Astrocyte of the cerebellum (primary cell): ENCODE results near the gene BEAN1.

Source experiments
- DNase-seq: peaks from one replicate; pipeline ENCODE4 v3.0.0-alpha.2; 2011; ENCODE audit warnings: low read depth
- H3K4me3 ChIP-seq: 2 replicates; pipeline ENCODE4 v1.5.1; 2011; ENCODE audit warnings: mild to moderate bottlenecking, low read depth, low read length, moderate library complexity
- in situ Hi-C: cut with HindIII; loops from 2 replicates; pipeline ENCODE4 v1.10.0; 2017; ENCODE audit warnings: low sequenced_read_pairs
- TF ChIP-seq, protein P1 (sequence below): IDR thresholded peaks from 2 replicates; pipeline ENCODE4 v1.5.1; 2012; ENCODE audit warnings: low read length, low read depth, moderate library complexity, mild to moderate bottlenecking; ENCODE audit errors: missing control alignments

BEAN1 gene

DNA sequence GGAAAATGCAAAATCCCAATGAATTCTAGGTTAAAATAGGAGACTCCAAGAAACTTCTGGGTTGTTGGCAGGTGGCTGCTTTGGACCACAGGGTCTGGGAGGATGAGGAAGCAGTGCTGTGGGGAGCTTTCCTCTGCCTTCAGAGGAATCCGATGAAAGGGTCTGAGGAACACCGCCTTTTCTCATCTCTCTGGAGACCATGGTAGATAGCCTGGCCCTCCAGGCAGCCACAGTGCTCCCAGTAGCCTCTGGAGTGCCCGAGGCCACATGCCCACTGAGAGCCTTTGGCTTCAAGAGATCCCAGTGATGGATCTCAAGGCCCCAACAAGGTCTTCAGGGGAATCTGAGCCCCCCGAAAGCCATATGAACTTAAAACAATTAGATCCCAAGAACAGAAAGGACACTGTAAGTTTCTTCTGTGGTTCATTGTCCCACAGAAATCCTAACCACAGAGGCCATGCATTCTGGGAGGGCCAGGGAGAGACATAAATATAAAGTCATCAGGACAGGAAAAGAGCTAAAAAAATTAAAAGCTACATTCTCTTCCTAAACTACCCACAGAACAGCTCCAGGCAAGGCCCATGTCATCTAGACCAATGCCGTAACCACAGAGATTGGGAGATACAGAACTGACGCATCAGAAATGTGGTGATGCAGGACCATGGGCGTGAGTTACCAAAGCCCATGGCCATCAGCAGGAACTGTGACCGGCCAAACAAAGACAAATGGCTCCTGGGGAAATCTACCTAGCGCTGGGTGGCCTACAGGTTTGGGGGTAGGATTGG is 98.5 kb downstream of the BEAN1 start:
- in situ Hi-C loops = no loop called here
- TF ChIP-seq, protein P1, sequence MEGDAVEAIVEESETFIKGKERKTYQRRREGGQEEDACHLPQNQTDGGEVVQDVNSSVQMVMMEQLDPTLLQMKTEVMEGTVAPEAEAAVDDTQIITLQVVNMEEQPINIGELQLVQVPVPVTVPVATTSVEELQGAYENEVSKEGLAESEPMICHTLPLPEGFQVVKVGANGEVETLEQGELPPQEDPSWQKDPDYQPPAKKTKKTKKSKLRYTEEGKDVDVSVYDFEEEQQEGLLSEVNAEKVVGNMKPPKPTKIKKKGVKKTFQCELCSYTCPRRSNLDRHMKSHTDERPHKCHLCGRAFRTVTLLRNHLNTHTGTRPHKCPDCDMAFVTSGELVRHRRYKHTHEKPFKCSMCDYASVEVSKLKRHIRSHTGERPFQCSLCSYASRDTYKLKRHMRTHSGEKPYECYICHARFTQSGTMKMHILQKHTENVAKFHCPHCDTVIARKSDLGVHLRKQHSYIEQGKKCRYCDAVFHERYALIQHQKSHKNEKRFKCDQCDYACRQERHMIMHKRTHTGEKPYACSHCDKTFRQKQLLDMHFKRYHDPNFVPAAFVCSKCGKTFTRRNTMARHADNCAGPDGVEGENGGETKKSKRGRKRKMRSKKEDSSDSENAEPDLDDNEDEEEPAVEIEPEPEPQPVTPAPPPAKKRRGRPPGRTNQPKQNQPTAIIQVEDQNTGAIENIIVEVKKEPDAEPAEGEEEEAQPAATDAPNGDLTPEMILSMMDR = no peak
- H3K4me3 ChIP-seq = no peak overlapping the region
- DNase-seq = no peak

GRCh38 chr16:66528294-66528693 is 101.2 kb downstream of the BEAN1 start:
- in situ Hi-C loops = no loop called here
- DNase-seq = no peak
- H3K4me3 ChIP-seq = no peak overlapping the region
- TF ChIP-seq, protein P1 = no peak

GRCh38 chr16:66529475-66529874 is 102.4 kb downstream of the BEAN1 start:
- no peak for DNase-seq
- no peak overlapping the region for H3K4me3 ChIP-seq
- in situ Hi-C loops = no loop called here
- TF ChIP-seq, protein P1 = no peak
